NOMO-1 (cell line): ENCODE data around the gene MLLT6.
A peak's percentile ranks its signal among the peaks of the same experiment; 100 is the strongest.

ENCODE experiments used
- DNase-seq, 2 experiments: peaks; one replicate each; lab custom pipeline; 2025; ENCODE audit not compliant: unreplicated experiment in 2 of 2; lab: John Stamatoyannopoulos, UW

MLLT6 gene

DNA sequence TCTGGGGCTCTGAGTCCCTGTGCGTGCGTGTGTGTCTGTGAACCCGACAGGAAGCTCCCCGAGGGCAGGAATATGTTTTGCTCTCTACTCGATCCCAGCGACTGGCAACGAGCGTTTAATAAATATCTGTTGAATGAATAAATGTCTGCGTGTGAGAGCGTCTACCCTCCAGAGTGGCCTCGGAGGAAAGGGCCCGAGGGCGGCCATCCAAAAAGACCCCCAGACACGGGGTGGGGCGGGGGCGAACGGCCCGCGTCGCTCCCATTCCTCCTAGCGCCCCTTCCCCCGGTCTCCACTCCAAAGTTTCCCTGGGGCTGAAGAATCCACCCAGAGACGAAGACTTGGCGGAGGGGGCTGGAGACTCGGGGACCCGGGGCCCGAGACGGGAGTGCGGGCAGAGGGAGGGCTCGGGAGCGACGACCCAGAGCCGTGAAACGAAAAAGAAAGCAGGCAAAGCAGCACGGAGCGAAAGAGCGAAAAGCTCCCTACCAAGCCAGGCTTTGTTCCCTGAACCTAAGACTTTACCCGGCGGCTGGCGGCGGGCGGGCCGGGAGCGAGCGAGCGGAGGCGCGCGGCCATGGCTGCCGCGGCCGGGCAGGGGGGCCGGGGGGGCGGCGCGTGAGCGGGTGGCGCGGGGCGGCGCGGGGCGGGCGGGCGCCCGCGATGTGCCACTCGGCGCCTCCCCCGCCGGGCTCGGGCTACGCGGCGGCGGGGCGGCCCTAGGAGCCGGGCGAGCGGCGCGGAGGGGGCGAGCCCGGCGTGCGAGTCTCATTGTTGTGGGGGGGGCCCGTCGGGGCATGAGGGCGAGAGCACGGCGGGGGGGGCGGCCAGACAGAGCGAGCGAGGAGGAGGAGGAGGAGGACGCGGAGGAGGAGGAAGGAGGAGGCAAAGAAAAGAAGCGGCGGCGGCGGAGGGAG is at the start of gene MLLT6:
Gene MLLT6, plus strand, starts transcription at position 668 of the 917 bp plus-strand sequence. CDS start 360 bp downstream, outside the sequence.
- DNase-seq: peak; percentile 75 to 76

GRCh38 chr17:38656959-38657823 is 47.9 kb upstream of the MLLT6 start:
- no peak for DNase-seq

DNA sequence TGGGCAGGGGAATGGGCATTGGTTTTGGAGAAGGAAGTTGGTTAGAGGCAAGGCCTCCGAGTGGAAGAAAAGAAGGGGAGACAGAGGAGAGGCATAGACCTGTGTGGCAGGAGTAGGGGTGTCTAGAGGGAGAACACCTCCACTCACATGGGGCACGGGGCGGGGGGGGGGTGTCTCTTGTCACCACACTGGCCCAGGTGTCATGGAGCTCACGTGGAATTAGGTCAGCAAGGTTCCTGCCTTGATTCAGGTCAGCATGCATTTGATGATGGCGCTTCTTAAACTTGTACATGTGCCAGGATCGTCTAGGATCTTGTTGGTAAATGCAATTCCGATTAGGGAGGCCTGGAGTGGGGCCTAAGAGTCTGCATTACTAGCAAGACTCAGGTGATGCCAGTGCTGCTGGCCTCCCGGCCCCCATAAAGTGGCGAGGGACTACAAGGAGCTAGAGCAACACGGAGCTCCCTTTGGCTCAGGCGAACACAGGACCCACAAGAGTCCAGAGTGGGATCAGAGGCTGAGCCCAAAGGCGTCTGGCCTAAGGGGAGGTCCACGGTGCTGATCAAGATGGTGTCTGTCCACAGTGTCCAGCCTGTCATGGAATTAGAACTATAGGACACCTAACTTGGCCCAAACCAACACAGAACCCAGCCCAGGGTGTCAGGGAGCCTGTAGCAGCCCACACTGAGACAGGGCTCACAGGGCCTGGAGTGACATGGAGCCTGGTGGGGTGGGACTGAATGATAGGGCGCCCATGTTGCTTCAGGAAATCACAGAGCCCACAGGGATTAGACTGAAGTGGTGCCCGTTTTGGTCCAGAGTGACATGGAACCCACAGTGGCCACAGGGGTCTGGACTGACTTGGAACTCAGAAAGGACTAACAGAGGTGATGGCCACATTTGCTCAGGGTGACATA is 47.0 kb upstream of the MLLT6 start:
- DNase-seq: no peak

DNA sequence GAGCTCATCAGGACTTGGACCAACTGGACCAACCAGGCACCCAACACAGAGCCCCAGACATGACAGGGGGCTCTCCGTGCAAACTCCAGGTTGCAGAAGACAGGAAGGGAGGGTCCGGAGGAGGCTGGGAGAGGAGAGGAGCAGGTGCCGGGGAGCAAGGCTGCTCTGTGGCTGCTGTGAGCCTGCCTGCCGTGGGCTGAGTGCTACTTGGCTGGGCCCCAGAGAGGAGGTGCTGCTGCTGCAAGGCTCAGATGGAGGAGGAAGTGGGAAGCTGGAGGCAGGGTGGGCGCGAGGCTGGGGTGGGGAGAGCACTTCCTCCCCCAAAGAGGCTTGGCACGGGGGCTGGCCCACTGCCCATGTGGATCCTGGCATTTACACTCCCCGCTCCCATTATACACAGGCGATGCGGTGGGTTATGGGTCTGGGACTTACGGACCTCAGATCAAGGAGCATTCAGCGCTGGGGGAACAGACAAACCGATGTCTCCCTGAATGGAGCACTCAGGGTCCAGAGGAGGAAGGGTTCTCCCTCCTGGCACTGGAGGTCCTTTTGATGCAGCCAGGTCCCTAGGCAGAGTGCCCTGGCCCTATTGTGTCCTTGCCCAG is 46.2 kb upstream of the MLLT6 start:
- DNase-seq: peak in 1 of 2 experiments; percentile 10

DNA sequence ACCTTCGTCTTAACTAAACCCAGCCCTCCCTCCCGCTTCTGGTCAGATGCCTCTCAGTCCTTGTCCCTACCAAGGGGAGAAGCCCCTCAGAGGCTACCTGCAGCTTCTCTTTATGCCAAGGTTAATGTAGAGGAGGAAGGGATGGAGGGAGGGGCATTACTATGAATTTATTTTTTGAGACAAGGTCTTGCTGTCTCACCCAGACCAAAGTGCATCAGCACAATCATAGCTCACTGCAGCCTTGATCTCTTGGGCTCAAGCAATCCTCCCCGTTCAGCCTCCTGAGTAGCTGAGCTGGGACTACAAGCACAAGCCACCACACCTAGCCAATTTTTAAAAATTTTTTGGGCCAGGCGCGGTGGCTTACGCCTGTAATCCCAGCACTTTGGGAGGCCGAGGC is 45.7 kb upstream of the MLLT6 start:
- DNase-seq: no peak

- no peak for DNase-seq
Observed at GRCh38 chr17:38660097-38661025, 44.7 kb upstream of the MLLT6 start.

- peak in 1 of 2 experiments; percentile 20 for DNase-seq
Observed at GRCh38 chr17:38663125-38663751, 41.8 kb upstream of the MLLT6 start.

DNA sequence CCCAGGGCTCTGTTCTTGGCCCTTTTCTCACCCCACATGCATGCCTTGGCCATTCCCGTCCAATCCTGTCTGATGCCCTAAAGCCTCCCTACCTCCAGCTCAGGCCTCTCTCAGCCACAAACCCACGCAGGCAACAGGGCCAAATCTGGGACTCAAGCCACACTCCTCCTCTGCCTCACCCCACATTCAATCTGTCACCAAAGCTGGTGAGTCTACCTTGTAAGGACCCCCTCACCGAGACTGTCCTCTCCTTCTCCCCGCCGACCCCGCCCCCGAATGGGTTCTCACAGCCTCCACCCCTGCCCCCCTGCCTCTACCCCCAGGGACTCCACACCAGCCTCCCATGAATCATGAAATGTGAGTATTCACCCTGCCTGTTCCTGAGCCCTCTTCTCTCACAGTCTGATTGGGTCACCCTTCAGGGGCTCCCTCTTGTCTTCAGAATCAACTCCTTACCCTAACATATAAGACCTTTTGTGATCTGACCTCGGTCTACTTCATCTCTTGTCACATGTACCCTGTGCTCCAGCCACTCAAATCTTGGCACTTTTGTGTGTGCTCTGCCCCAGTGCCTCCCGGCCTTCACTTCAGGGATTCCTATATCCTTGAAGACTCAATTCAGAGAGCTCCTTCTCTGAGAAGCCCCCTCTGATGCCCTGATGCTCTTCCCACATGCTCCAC is 41.0 kb upstream of the MLLT6 start:
- no peak for DNase-seq

- DNase-seq: peak; percentile 57 to 73
Observed at GRCh38 chr17:38667099-38667786, 37.8 kb upstream of the MLLT6 start.

- DNase-seq: no peak
Observed at GRCh38 chr17:38667787-38668122, 37.3 kb upstream of the MLLT6 start.

DNA sequence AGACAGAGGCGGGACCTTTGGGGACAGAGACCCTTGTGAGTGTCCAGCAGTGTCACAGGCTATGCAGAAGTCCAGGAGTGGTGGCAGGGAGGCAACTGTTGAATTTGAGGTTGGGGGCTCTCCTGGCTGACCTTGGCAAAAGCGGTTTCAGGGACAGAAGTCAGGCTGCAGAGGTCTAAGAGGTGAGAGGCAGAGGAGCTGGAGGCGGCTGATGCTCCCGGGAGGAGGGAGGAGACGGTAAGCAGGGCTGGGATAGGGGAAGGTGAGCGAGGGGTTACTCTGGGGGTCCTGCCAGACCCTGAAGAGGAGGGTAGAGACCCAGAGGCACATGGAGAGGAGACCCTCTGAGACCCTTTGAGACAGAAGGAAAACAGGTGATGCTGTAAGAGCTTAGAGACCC is 35.6 kb upstream of the MLLT6 start:
- DNase-seq: no peak

DNA sequence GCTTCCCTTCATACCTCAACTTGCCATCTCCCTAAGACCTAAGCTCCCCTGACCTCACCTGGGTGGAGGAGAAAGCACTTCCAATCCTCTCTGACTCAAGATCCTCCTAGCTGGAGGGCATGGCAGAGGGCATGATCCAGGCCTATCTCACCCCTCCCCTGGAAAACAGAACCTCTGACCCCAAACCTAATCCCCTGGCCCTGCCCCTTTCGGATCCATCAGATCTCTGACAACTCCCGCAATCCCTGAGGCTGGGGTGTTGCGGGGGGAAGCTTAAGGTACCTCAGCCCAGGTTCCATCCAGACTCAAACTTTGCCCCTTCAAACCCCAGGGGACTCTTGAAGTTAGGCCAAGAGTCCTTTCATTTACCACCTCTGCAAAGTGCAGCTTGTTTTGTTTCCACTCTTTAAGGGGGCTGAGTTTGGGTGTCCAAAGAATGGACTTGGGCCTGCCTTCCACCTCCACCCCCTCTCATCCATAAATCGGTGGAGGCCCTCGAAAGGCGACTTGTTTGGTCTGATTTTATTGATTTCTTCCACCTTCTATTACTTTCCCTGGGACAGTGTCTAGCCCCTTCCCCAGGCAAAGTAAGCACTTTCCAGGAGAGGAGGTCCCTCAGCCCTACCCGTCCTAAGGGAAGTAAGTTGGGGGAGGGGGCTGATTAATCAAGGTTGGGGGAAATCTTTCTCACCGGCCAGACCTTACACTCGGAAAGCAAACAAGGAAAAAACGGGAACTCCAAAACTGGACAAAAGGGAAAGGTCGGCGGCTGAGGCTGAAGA is 32.9 kb upstream of the MLLT6 start:
- no peak for DNase-seq

GRCh38 chr17:38672788-38673706 is 32.0 kb upstream of the MLLT6 start:
- DNase-seq: no peak

DNA sequence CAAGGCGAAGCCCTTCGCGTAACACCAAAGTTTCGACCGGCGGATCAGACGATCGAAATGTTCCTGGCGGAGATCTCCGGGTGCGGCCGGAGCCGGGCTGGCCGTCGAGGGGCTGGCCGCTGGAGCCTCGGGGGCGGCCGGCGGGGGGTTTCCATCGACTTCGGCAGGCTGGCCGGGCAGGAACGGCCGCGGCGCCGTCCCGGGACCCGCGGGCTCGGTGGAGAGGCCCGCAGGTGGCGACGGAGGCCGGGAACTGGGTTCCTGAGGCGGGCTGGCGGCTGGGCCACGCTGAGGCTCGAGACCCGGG is 31.4 kb upstream of the MLLT6 start:
- no peak for DNase-seq

GRCh38 chr17:38674014-38674748 is 30.9 kb upstream of the MLLT6 start:
- DNase-seq: no peak
